Right atrium auricular region (tissue), 2 donors: ENCODE data around the gene TMEM151A. TPM values are rescaled to one million over a fixed set of nuclear protein-coding genes. Genes with fewer than 3 reads are reported as not detected.

Experiments used
- DNase-seq: peaks from one replicate; pipeline ENCODE4 v3.0.0-alpha.2; 2019; ENCODE audit warnings: low spot score
- H3K27ac ChIP-seq, 2 donors: fragments of 200-600 bp; sonication (generic); 1 replicate in 1 of 2; 2 replicates in 1 of 2; pipeline ENCODE4 v1.5.1; 2016 to 2019
- H3K27me3 ChIP-seq, 2 donors: fragments of 200-600 bp; sonication (generic); one replicate each; pipeline versions ENCODE4 v1.5.1 to v1.6.0; 2017 to 2019
- H3K36me3 ChIP-seq: fragments of 200-600 bp; sonication (generic); one replicate; pipeline ENCODE4 v1.5.1; 2016
- H3K4me1 ChIP-seq, 2 donors: fragments of 200-600 bp; sonication (generic); one replicate each; pipeline versions ENCODE4 v1.5.1 to v1.6.0; 2017 to 2019
- H3K4me3 ChIP-seq, 2 donors: fragments of 200-600 bp; sonication (generic); 1 replicate in 1 of 2; 2 replicates in 1 of 2; pipeline ENCODE4 v1.5.1; 2017 to 2019; ENCODE audit warnings: mild to moderate bottlenecking in 1 of 2, moderate library complexity in 1 of 2
- H3K9me3 ChIP-seq, 2 donors: fragments of 200-600 bp; sonication (generic); one replicate each; pipeline ENCODE4 v1.5.1; 2019
- total RNA-seq, 2 donors: library from RNA; depleted of rRNA; stranded (reverse); fragments of >200 nt; gene quantifications; one replicate each; pipeline ENCODE4 v1.1.0, GENCODE V29; 2016
- TF ChIP-seq, protein P1 (sequence below), 2 donors: fragments of 200-600 bp; sonication (generic); IDR thresholded peaks; one replicate each; pipeline ENCODE4 v1.5.1; 2019; ENCODE audit warnings: antibody characterized with exemption in 2 of 2

TMEM151A gene
- total RNA-seq, 2 donors from 2014 or later: 1.4 to 5.5 TPM

DNA sequence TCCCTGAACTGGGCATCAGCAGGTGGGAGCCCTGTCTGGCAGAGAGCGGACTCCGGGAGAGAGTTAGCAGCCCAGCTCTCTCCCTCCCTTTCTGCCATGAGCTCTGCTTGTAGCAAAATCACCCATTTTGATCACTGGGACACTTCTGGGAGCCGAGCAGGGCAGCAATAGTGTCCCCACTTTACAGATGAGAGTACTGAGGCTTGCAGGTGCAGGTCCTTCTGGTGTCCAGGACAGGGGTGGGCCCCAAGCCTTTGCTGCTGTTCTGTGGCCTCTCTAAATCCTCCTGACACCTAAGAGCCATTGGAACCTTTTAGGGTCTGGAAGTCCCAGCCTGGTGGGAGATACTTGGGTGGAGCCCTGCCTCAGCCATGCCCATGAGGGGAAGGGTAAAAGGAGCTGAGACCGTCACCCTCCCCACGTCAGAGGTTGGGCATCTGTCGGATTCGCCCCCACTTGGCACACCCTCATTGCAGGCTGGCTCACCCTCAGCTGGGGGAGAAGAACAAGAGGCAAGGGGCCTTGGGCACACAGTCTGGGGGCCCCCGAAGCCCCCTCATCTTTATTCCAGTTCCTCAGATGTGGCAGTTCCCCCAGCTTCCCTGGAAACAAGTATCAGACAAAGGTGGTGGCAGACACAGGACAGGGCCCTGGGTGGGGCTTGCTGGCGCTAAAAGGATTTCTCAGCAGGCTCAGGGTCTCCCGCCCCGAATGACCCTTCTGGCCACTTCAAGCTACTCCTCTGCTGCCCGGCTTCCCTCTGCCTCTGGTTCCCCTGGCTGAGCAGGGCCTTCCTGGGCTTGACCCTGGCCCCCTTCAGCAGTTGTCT lies 40.1 kb downstream of the TMEM151A start:
- DNase-seq: no peak
- TF ChIP-seq, protein P1, sequence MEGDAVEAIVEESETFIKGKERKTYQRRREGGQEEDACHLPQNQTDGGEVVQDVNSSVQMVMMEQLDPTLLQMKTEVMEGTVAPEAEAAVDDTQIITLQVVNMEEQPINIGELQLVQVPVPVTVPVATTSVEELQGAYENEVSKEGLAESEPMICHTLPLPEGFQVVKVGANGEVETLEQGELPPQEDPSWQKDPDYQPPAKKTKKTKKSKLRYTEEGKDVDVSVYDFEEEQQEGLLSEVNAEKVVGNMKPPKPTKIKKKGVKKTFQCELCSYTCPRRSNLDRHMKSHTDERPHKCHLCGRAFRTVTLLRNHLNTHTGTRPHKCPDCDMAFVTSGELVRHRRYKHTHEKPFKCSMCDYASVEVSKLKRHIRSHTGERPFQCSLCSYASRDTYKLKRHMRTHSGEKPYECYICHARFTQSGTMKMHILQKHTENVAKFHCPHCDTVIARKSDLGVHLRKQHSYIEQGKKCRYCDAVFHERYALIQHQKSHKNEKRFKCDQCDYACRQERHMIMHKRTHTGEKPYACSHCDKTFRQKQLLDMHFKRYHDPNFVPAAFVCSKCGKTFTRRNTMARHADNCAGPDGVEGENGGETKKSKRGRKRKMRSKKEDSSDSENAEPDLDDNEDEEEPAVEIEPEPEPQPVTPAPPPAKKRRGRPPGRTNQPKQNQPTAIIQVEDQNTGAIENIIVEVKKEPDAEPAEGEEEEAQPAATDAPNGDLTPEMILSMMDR (IDR thresholded peaks at IDR 0.05): no peak
- Histone ChIP-seq H3K4me1 (peaks cover 4 to 46% of the 10 kb centered on the region in 2 donors), H3K4me3 (no peak overlapping the region), H3K27ac (no peak overlapping the region), H3K36me3 (no peaks in the 10 kb centered on the region), H3K27me3 (no peaks in the 10 kb centered on the region), H3K9me3 (no peaks in the 10 kb centered on the region)

DNA sequence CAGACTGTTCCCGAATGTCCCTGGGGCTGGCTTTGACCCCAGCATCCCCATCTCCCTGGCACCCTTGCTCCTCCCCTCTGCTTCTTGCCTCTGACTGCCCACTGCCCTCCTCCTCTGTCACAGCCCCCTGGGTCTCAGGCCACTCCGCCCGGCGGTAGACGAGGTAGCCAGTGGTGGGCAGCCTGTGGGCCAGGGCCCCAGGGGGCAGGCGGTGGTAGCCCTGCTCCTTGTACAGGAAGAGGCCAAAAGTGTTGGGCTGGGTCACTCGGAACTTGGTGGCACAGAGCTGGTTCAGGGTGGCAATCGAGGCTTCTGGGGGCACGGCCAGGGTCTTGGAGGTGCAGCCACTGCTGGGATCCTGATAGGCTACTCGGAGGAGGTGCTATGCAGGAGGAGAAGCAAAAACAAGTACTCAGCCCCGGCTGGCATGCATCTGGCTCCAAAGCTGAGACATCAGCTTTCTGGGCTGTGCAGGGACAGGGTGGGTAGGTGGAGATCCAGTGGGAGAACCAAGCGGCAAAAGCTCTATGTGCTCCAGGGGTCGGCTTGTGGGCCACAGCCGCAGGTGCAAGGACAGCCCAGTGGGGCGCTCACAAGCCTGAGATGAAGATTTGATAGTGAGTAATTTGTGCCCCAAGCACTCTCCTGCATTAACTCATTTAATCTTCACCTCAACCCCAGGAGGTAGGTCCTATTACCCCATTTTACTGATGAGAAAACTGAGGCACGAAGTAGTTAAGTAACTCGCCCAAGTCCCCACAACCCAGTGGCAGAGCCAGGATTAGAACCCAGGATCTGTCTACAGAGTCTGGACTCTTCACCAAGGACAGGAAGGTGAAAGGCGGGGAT lies 40.9 kb downstream of the TMEM151A start:
- Histone ChIP-seq H3K9me3 (no peaks in the 10 kb centered on the region), H3K4me3 (no peak overlapping the region), H3K36me3 (peaks cover 4% of the 10 kb centered on the region), H3K27ac (no peak overlapping the region), H3K27me3 (no peaks in the 10 kb centered on the region), H3K4me1 (peaks cover 0 to 41% of the 10 kb centered on the region in 2 donors)
- no peak for DNase-seq
- TF ChIP-seq, protein P1 (IDR thresholded peaks at IDR 0.05): no peak

DNA sequence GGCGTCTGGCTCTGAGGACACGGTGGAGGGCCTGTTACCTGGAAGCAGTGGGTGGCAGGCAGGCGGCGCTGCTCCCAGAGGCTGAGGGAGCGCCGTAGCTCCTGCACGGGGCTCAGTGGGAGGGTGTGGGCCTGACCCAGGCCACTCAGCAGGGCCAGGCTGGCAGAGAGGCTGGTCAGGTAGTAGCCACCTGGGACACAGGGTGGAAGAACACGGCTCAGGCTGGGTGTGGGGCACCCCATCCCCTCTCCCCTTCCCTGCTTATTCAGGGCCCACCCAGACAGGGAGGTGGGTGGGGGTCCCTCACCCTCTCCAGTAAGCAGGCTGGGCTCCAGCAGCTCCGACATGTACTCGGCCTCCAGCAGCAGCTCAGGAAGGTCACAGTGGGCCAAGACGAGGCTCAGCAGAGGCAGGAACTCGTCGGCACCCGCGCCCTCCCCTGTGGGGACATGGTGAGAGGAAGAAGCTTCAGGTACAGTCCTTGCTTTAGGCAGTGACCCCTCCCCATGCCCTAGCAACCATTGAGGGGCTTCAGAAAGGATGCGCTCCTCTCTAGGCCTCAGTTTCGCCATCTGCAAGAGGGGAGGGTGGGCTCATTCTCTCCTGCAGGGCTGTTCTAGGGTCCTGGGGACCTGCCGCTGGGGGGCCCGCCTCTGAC lies 41.7 kb downstream of the TMEM151A start:
- TF ChIP-seq, protein P1 (IDR thresholded peaks at IDR 0.05): no peak
- Histone ChIP-seq H3K4me3 (no peak overlapping the region), H3K27me3 (no peaks in the 10 kb centered on the region), H3K4me1 (peaks cover 0 to 33% of the 10 kb centered on the region in 2 donors), H3K27ac (no peak overlapping the region), H3K9me3 (no peaks in the 10 kb centered on the region), H3K36me3 (peaks cover 5% of the 10 kb centered on the region)
- no peak for DNase-seq

DNA sequence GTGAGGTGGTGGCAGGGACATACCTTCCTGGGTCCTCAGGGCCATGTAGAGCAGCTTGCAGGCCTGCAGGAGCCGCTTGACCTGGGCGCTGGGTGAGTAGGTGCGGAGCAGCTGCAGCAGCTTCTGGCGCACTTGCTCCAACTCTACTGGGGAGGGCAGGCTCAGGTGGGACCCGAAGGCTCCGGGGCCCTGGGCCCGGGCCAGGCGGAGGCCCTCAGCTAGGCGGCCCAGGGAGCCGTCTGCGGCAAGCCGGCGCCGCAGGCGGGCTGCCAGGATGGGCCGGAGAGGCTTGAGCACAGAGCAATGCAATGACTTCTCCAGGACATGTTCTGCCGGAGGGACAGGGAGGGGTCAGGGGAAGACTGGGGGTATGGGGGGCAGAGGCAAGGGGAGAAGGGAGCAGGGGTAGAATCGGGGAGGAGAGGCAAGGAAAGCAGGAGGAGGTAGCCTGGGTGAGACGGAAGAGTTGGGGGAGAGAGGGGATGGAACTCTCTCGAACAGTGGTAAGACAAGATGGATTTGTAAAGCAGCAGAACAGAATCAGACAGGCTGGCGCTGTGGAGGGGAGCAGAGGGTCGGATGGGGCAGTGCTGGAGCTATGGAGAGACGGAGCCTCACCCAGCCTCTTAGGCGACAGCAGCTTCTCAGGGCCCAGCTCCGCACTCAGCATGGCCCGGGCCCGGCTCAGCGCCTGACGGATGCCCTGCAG lies 42.4 kb downstream of the TMEM151A start:
- Histone ChIP-seq H3K9me3 (no peaks in the 10 kb centered on the region), H3K27me3 (no peaks in the 10 kb centered on the region), H3K4me3 (no peak overlapping the region), H3K36me3 (peaks cover 7% of the 10 kb centered on the region), H3K27ac (no peak overlapping the region), H3K4me1 (peaks cover 0 to 26% of the 10 kb centered on the region in 2 donors)
- DNase-seq: no peak
- TF ChIP-seq, protein P1 (IDR thresholded peaks at IDR 0.05): no peak
